Smooth muscle cell (in vitro differentiated cells): ENCODE data around the gene SPTBN5. TPM values are rescaled to one million over a fixed set of nuclear protein-coding genes. Genes with fewer than 3 reads are reported as not detected.

Experiments
- DNase-seq: peaks from one replicate; lab custom pipeline; 2025; ENCODE audit not compliant: unreplicated experiment; lab: John Stamatoyannopoulos, UW
- H2AFZ ChIP-seq: fragments of 200-600 bp; sonication (generic); 2 replicates; pipeline ENCODE4 v1.6.0; 2016; ENCODE audit warnings: antibody characterized with exemption, low read depth, mild to moderate bottlenecking
- H3F3A ChIP-seq: fragments of 200-600 bp; sonication (generic); 2 replicates; pipeline ENCODE4 v1.6.0; 2017; ENCODE audit warnings: antibody characterized with exemption, low read depth
- H3K27ac ChIP-seq: fragments of 200-600 bp; sonication (generic); 2 replicates; pipeline ENCODE4 v1.5.1; 2016; ENCODE audit warnings: low read depth, mild to moderate bottlenecking
- H3K27me3 ChIP-seq: fragments of 200-600 bp; sonication (generic); 2 replicates; pipeline ENCODE4 v1.6.1; 2016; ENCODE audit warnings: low read depth, mild to moderate bottlenecking
- H3K36me3 ChIP-seq: fragments of 200-600 bp; sonication (generic); 2 replicates; pipeline ENCODE4 v1.5.1; 2016; ENCODE audit warnings: low read depth
- H3K4me1 ChIP-seq: fragments of 200-600 bp; sonication (generic); 2 replicates; pipeline ENCODE4 v1.5.1; 2016; ENCODE audit warnings: low read depth
- H3K4me2 ChIP-seq: fragments of 200-600 bp; sonication (generic); 2 replicates; pipeline ENCODE4 v1.6.0; 2016; ENCODE audit warnings: mild to moderate bottlenecking
- H3K4me3 ChIP-seq: fragments of 200-600 bp; sonication (generic); 2 replicates; pipeline ENCODE4 v1.5.1; 2016; ENCODE audit warnings: mild to moderate bottlenecking
- H3K79me2 ChIP-seq: fragments of 200-600 bp; sonication (generic); 2 replicates; pipeline ENCODE4 v1.6.0; 2016; ENCODE audit warnings: low read depth, mild to moderate bottlenecking
- H3K9ac ChIP-seq: fragments of 200-600 bp; sonication (generic); 2 replicates; pipeline ENCODE4 v1.6.0; 2016; ENCODE audit warnings: low read depth
- H3K9me3 ChIP-seq: fragments of 200-600 bp; sonication (generic); replicated peaks from 2 replicates; pipeline ENCODE4 v1.5.1; 2016; ENCODE audit warnings: low read depth
- H4K20me1 ChIP-seq: fragments of 200-600 bp; sonication (generic); 2 replicates; pipeline ENCODE4 v1.6.0; 2016; ENCODE audit warnings: low read depth
- WGBS: methylation state at CpG from one replicate; pipeline ENCODE4 v1.1.7; 2016; ENCODE audit warnings: low lambda C conversion rate; 5-methylcytosine and 5-hydroxymethylcytosine counted together
- polyA plus RNA-seq: library from polyadenylated mRNA; unstranded; fragments of >200 nt; fragmentation: Nextera tagmentation; extraction: Ambion mirVana; gene quantifications from 2 replicates; pipeline ENCODE4 v1.2.1, GENCODE V29; 2016
- total RNA-seq: library from RNA; depleted of rRNA; stranded (reverse); fragments of >200 nt; gene quantifications from 2 replicates; pipeline ENCODE4 v1.2.3, GENCODE V29; 2014
- TF ChIP-seq, protein P1 (sequence below): fragments of 200-600 bp; sonication (generic); IDR thresholded peaks from 2 replicates; pipeline ENCODE4 v1.5.1; 2017; ENCODE audit warnings: borderline replicate concordance, mild to moderate bottlenecking, antibody characterized with exemption; ENCODE audit not compliant: insufficient read depth, poor library complexity, severe bottlenecking

Gene SPTBN5
- total and polyA plus RNA-seq, 2 experiments from 2014 or later, result 0.04 to 0.08 TPM

DNA sequence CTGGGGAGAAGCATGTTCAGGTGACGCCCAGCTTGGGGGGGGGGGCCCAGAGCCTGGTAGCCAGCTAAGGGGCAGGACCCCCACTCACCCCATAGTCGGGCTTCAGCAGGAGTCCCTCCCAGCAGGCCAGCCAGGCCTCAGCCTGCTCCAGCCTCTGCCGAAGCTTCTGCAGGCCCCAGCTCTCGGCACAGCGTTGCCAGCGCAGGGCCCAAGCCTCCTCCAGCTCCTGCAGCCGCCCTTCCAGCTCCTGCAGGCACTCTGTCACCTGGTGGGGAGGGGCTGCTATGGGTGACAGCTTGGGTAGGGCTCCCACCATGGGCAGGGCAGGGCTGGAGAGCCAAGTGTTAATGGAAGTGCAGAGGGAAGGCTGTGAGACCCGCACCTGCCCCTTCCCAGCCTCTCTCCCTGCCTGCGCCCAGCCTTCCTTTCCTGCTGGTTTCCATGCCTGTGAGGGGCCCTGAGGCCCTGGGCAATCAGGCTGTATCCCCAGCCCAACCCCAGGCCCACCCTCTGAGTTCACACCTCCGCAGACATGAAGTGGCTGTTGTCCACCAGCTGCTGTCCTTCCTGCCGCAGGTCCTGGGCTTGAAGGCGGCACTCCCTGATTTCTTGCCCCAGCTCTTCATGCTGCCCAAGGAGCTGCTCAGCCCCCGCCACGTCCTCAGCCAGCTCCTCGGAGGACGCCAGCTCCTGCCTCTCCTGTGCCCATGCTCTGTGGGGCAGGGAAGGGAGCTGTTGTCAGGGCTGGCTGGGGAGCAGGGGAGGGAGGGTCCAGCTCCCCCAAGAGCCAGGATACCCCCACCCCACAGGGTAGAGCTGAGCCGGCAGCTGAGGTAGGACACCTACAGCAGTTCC lies 40.9 kb downstream of the SPTBN5 start:
- Histone ChIP-seq H2AFZ (no peak overlapping the region), H3K9me3 (no peaks in the 10 kb centered on the region), H3K27ac (no peak overlapping the region), H3K4me1 (no peaks in the 10 kb centered on the region), H3K79me2 (no peaks in the 10 kb centered on the region), H3K4me2 (no peak overlapping the region), H3F3A (no peaks in the 10 kb centered on the region), H3K27me3 (no peaks in the 10 kb centered on the region), H3K36me3 (no peaks in the 10 kb centered on the region), H3K9ac (no peak overlapping the region), H4K20me1 (no peaks in the 10 kb centered on the region), H3K4me3 (no peak overlapping the region)
- TF ChIP-seq, protein P1, sequence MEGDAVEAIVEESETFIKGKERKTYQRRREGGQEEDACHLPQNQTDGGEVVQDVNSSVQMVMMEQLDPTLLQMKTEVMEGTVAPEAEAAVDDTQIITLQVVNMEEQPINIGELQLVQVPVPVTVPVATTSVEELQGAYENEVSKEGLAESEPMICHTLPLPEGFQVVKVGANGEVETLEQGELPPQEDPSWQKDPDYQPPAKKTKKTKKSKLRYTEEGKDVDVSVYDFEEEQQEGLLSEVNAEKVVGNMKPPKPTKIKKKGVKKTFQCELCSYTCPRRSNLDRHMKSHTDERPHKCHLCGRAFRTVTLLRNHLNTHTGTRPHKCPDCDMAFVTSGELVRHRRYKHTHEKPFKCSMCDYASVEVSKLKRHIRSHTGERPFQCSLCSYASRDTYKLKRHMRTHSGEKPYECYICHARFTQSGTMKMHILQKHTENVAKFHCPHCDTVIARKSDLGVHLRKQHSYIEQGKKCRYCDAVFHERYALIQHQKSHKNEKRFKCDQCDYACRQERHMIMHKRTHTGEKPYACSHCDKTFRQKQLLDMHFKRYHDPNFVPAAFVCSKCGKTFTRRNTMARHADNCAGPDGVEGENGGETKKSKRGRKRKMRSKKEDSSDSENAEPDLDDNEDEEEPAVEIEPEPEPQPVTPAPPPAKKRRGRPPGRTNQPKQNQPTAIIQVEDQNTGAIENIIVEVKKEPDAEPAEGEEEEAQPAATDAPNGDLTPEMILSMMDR, result no peak
- 83% methylated on average over 16 of the region's 17 CpGs for WGBS
- no peak for DNase-seq

DNA sequence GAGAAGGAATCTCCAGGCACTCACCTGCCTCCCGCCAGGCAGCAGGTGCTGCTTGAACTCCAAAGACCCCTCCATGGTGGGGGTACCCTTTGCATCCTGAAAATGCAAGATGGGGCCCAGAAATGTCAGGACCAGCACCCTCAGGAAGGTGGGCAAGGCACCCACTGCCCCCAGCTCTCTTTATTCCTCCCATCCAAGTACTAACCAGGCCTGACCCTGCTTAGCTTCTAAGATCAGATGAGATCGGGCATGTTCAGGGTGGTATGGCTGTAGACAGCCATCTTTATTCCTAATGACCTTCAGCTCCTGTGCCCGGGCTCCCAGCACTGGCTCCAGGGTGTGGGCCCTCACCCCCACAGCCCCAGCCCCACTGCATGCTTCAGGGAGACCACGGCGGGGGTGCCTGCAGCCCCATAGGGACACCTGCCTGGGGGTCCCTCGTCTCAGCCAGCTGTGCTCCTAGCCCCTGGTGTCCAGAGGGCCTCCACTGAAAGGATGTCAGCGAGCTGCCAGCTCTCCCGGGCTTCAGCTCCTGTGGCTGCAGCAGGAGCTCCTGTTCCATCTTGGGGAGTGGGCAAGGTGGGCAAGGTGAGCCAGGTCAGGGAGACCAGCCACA lies 42.0 kb downstream of the SPTBN5 start:
- DNase-seq, result no peak
- no peaks in the 10 kb centered on the region for H4K20me1 ChIP-seq
- H2AFZ ChIP-seq, result no peak overlapping the region
- 92% methylated on average over 8 of the region's 8 CpGs for WGBS
- no peaks in the 10 kb centered on the region for H3K9me3 ChIP-seq
- no peaks in the 10 kb centered on the region for H3K4me1 ChIP-seq
- H3K9ac ChIP-seq, result no peak overlapping the region
- H3K36me3 ChIP-seq, result no peaks in the 10 kb centered on the region
- H3K79me2 ChIP-seq, result no peaks in the 10 kb centered on the region
- no peaks in the 10 kb centered on the region for H3F3A ChIP-seq
- no peak overlapping the region for H3K4me3 ChIP-seq
- H3K27me3 ChIP-seq, result no peaks in the 10 kb centered on the region
- TF ChIP-seq, protein P1, result no peak
- H3K4me2 ChIP-seq, result no peak overlapping the region
- H3K27ac ChIP-seq, result no peak overlapping the region

DNA sequence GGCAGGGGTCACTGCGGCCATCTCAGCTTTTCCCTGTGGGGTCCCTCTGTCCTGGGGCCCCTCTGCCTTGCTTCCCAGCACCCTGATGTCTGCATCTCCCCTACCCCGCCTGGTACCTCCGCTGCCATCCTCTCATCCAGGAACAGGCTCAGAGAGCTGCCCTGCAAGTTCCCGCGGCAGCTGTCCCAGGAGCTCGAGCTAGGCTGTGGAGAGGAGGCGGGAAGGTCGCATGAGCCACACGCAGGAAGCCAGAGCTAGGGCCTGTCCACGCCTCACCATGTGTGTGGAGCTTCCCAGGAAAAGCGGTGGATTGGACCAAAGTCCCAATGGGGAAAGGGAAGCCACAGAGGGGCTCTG lies 42.7 kb downstream of the SPTBN5 start:
- TF ChIP-seq, protein P1, result no peak
- Histone ChIP-seq H3K9me3 (no peaks in the 10 kb centered on the region), H3K4me1 (no peaks in the 10 kb centered on the region), H4K20me1 (no peaks in the 10 kb centered on the region), H3F3A (no peaks in the 10 kb centered on the region), H3K27ac (no peak overlapping the region), H3K4me3 (no peak overlapping the region), H3K36me3 (no peaks in the 10 kb centered on the region), H3K9ac (no peak overlapping the region), H3K4me2 (no peak overlapping the region), H2AFZ (no peak overlapping the region), H3K27me3 (no peaks in the 10 kb centered on the region), H3K79me2 (no peaks in the 10 kb centered on the region)
- DNase-seq, result no peak
- WGBS, result 88% methylated on average over 11 of the region's 11 CpGs
